Body of pancreas (tissue), 4 donors: ENCODE measurements around the gene CTTN. TPM values are rescaled to one million over a fixed set of nuclear protein-coding genes. Genes with fewer than 3 reads are reported as not detected.
A peak's percentile ranks its signal among the peaks of the same experiment; 100 is the strongest.

Experiments used
- ATAC-seq: fragments of 150-250 bp; one replicate; pipeline ENCODE4 v1.9.1; 2016
- DNase-seq, 4 donors: peaks; one replicate each; pipeline ENCODE4 v3.0.0-alpha.2; 2019
- H3K27ac ChIP-seq, 4 donors: fragments of 200-600 bp; sonication (generic); 1 replicate in 3 of 4; 2 replicates in 1 of 4; pipeline versions ENCODE4 v1.5.1 to v1.6.1; 2016 to 2019; ENCODE audit warnings: mild to moderate bottlenecking in 1 of 4, mixed read lengths in 1 of 4, moderate library complexity in 1 of 4
- H3K27me3 ChIP-seq, 2 donors: fragments of 200-600 bp; sonication (generic); one replicate each; pipeline ENCODE4 v1.6.0; 2016; ENCODE audit warnings: mild to moderate bottlenecking in 1 of 2
- H3K36me3 ChIP-seq, 2 donors: fragments of 200-600 bp; sonication (generic); replicated peaks in 1 of 2; 2 replicates each; pipeline ENCODE4 v1.5.1; 2016; ENCODE audit warnings: low read depth in 2 of 2; ENCODE audit not compliant: insufficient read depth in 1 of 2
- H3K4me1 ChIP-seq: fragments of 200-600 bp; sonication (generic); one replicate; pipeline ENCODE4 v1.6.0; 2016
- H3K4me3 ChIP-seq, 2 donors: fragments of 200-600 bp; sonication (generic); 1 replicate in 1 of 2; 2 replicates in 1 of 2; pipeline ENCODE4 v1.5.1; 2016 to 2019
- H3K9me3 ChIP-seq, 3 donors: fragments of 200-600 bp; sonication (generic); 1 replicate in 2 of 3; 2 replicates in 1 of 3; pipeline ENCODE4 v1.5.1; 2016
- CTCF ChIP-seq, 7 experiments: fragments of 450-650 bp in 4 of 7; fragments of 200-600 bp in 3 of 7; sonication (generic) in 3 of 7; IDR thresholded peaks; one replicate each; pipeline ENCODE4 v1.5.1; 2016 to 2019; ENCODE audit warnings: antibody characterized with exemption in 7 of 7
- POLR2A ChIP-seq, 3 donors: fragments of 450-650 bp; IDR thresholded peaks; one replicate each; pipeline ENCODE4 v1.6.1; 2016; ENCODE audit warnings: antibody characterized with exemption in 3 of 3, mild to moderate bottlenecking in 2 of 3
- WGBS, 2 donors: methylation state at CpG; one replicate each; pipeline ENCODE4 v1.1.5; 2017; 5-methylcytosine and 5-hydroxymethylcytosine counted together
- intact Hi-C: fragments of 100-400 bp; cut with DNase I; formaldehyde crosslinking; loops from one replicate; pipeline ENCODE4 v1.15.1; 2023
- total RNA-seq, 2 donors: library from RNA; depleted of rRNA; stranded (reverse); fragments of >200 nt; gene quantifications; one replicate each; pipeline ENCODE4 v1.1.0, GENCODE V29; 2016

The CTTN gene
- total RNA-seq, result 100 to 1,000 TPM; 126 to 197 TPM

DNA sequence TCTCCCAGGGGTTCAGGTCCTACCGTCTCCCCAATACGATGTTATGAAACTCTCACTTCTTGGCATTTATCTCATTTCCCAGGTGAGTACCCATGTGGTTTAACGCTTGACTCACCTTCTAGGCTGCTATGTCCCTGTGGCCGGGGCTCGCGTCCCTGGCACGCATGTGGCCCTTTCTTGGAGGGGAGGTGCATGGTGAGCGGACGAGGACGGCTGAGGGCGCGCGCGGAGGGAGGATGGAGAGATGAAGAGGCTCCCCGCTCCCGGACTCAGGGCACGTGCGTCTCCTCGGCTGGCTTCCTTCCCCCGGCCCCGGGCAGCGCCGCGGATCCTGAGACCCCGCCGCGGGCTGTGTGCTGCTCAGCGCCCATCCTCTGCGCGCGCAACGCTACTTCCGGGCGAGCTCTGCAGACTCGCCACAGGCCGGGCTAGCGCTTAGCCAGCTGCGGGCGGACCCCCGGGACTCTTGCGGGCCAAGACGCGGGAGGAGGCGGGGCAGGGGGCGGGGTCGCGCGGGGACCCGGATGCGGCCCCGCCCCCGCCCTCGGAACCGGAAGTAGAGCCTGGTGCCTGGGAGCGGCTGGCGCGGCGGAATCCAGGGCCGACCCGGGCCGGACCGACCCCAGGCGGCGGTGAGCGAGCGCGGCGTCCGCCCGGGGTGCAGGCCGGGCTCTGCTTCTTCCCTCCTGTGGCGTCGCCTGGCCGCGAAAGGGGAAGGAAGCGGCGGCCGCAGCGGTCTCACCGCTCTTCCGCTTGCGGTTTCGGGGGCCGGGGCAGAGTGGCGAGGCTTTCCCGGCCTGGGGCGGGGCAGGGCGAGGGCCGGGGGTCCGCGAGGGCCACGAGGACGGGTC is at the start of gene CTTN:
TSS of gene CTTN (plus strand) at position 547 of the 851 bp plus-strand sequence. CDS start 8,769 bp downstream, outside the sequence.
- H3K27me3 ChIP-seq, result no peaks in the 10 kb centered on the region
- WGBS, 2 donors, result 0% methylated on average over 21 to 91 of the region's 93 CpGs
- peak within 1 kb of the TSS; percentile 85 to 90 (median 85) for H3K27ac ChIP-seq
- DNase-seq (peak; percentile 81 to 88 (median 86)), ATAC-seq (peak; percentile 86)
- intact Hi-C loops, result no loop called here
- no peak for TF ChIP-seq CTCF (IDR thresholded peaks at IDR 0.05)
- peak; percentile 59 to 72 (median 71) for TF ChIP-seq POLR2A (IDR thresholded peaks at IDR 0.05)
- H3K4me1 ChIP-seq, result peaks cover 34% of the 10 kb centered on the region
- no peaks in the 10 kb centered on the region for H3K36me3 ChIP-seq
- H3K4me3 ChIP-seq, result peak within 1 kb of the TSS; percentile 84 to 98
- no peaks in the 10 kb centered on the region for H3K9me3 ChIP-seq

DNA sequence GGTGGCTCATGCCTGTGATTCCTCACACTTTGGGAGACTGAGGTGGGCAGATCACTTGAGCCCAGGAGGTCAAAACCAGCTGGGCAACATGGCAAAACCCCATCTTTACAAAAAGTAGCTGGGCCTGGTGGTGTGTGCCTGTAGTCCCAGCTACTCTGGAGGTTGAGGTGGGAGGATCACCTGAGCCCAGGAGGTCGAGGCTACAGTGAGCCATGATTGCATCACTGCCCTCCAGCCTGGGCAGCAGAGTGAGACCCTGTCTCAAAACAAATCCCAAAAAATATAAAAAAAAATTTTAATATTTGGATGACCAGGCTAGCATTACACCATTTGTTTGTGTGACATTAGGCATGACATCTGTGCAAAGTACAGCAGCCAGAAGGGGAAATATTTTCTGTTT is 49.7 kb upstream of the CTTN start:
- TF ChIP-seq POLR2A (IDR thresholded peaks at IDR 0.05) (no peak), CTCF (IDR thresholded peaks at IDR 0.05) (no peak)
- H3K9me3 ChIP-seq, result no peaks in the 10 kb centered on the region
- H3K4me3 ChIP-seq, result no peak overlapping the region
- no peak for DNase-seq
- no peaks in the 10 kb centered on the region for H3K4me1 ChIP-seq
- no peak for ATAC-seq
- 82 to 83% methylated on average over 1 of the region's 1 CpG for WGBS, 2 donors
- no peaks in the 10 kb centered on the region for H3K27me3 ChIP-seq
- H3K27ac ChIP-seq, result no peak overlapping the region
- peaks cover 0 to 19% of the 10 kb centered on the region in 2 donors for H3K36me3 ChIP-seq
- intact Hi-C loops, result no loop called here

GRCh38 chr11:70351646-70352045 is 46.7 kb upstream of the CTTN start:
- no peaks in the 10 kb centered on the region for H3K4me1 ChIP-seq
- no peak for TF ChIP-seq CTCF (IDR thresholded peaks at IDR 0.05)
- no peak for TF ChIP-seq POLR2A (IDR thresholded peaks at IDR 0.05)
- no peak overlapping the region for H3K4me3 ChIP-seq
- 50 to 59% methylated on average over 3 of the region's 3 CpGs for WGBS, 2 donors
- peaks cover 7 to 18% of the 10 kb centered on the region in 2 donors for H3K36me3 ChIP-seq
- intact Hi-C loops, result no loop called here
- DNase-seq (peak in 1 of 4 donors; percentile 22), ATAC-seq (no peak)
- no peaks in the 10 kb centered on the region for H3K9me3 ChIP-seq
- no peaks in the 10 kb centered on the region for H3K27me3 ChIP-seq
- no peak overlapping the region for H3K27ac ChIP-seq

- H3K36me3 ChIP-seq, result peaks cover 7 to 21% of the 10 kb centered on the region in 2 donors
- H3K27ac ChIP-seq, result no peak overlapping the region
- H3K4me3 ChIP-seq, result no peak overlapping the region
- DNase-seq (no peak), ATAC-seq (no peak)
- TF ChIP-seq POLR2A (IDR thresholded peaks at IDR 0.05) (no peak), CTCF (IDR thresholded peaks at IDR 0.05) (no peak)
- no peaks in the 10 kb centered on the region for H3K9me3 ChIP-seq
- no peaks in the 10 kb centered on the region for H3K27me3 ChIP-seq
- H3K4me1 ChIP-seq, result no peaks in the 10 kb centered on the region
- WGBS, 2 donors, result 11 to 31% methylated on average over 1 of the region's 1 CpG
- intact Hi-C loops, result no loop called here
These were observed 46.2 kb upstream of the CTTN start for GRCh38 chr11:70352100-70352499.
